Measurements from ENCODE around the gene RNF213. TPM values are rescaled to one million over a fixed set of nuclear protein-coding genes. Genes with fewer than 3 reads are reported as not detected.
A peak's percentile ranks its signal among the peaks of the same experiment; 100 is the strongest.

Gene RNF213
- polyA plus RNA-seq, 1 of the 3 experiments (the other 2 are of a cell fraction) = 57.5 TPM

DNA sequence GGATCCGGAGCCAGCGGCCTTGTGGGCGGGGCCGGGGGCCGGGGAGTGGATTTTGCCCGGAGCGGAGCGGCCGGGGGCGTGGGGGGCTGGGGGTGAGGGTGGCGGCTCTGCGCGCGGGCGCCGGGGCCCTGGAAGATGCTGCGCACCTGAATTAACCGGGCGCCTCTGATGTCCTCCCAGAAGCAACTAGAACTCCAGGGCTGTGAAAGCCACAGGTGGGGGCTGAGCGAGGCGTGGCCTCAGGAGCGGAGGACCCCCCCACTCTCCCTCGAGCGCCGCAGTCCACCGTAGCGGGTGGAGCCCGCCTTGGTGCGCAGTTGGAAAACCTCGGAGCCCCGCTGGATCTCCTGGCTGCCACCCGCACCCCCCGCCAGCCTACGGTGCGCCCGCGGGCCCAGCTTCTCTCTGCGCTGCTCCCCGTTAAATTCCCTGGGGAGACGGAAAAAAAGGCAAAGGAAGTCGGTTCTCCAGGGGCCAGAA lies 39.9 kb upstream of the RNF213 start:
- Histone ChIP-seq H3K9me3 (no peaks in the 10 kb centered on the region), H4K20me1 (ENCODE audit: insufficient read depth) (peaks cover 19% of the 10 kb centered on the region), H3K36me3 (replicated peaks in 1 of 2; ENCODE audit: control insufficient read depth in 1 of 2, insufficient read depth in 2 of 2, low read length in 1 of 2) (peaks cover 11 to 15% of the 10 kb centered on the region in 2 experiments), H3K4me3 (ENCODE audit: low read depth in 2 of 2, low read length in 1 of 2) (peak overlapping the region; percentile 83 to 98), H3K4me2 (peak overlapping the region; percentile 98), H3K4me1 (ENCODE audit: control insufficient read depth in 1 of 2, insufficient read depth in 2 of 2, low read depth in 1 of 2, low read length in 1 of 2) (peaks cover 4 to 24% of the 10 kb centered on the region in 2 experiments; a peak in 1 of 4 replicates), H3K9me2 (no peaks in the 10 kb centered on the region), H3K27ac (ENCODE audit: low read depth in 2 of 2, low read length in 1 of 2) (peak overlapping the region; percentile 66 to 82; a peak in 2 of 4 replicates), H3K9ac (peak overlapping the region; percentile 88), H3K27me3 (ENCODE audit: insufficient read depth) (no peaks in the 10 kb centered on the region), H2AFZ (ENCODE audit: low read depth) (peak overlapping the region; percentile 87), H3K79me2 (ENCODE audit: insufficient read depth) (peaks cover 45% of the 10 kb centered on the region; the same call in 1 of the 2 replicates), H3F3A (replicated peaks; ENCODE audit: insufficient read depth) (peaks cover 9% of the 10 kb centered on the region)
- ChIA-PET POLR2A (interaction anchor here (0.6 to 1.2 kb wide), 3 partner anchors 14 to 119 kb away, joined by 3 read pairs; partner anchors contain the start of gene GAA), CTCF (interaction anchor here (1.2 to 2.3 kb wide), 3 partner anchors 18 to 119 kb away, joined by 3 to 7 read pairs (median 4); partner anchors contain the start of gene GAA)
- WGBS (ENCODE audit: low lambda C conversion rate) = 8% methylated on average over 30 of the region's 41 CpGs
- peak; percentile 87 for DNase-seq
- TF ChIP-seq, protein P1, sequence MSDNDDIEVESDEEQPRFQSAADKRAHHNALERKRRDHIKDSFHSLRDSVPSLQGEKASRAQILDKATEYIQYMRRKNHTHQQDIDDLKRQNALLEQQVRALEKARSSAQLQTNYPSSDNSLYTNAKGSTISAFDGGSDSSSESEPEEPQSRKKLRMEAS (IDR thresholded peaks at IDR 0.05; ENCODE audit: low read depth) = no peak
- no peak for TF ChIP-seq GABPA (IDR thresholded peaks at IDR 0.05; ENCODE audit: low read depth)
- TF ChIP-seq, protein P2, sequence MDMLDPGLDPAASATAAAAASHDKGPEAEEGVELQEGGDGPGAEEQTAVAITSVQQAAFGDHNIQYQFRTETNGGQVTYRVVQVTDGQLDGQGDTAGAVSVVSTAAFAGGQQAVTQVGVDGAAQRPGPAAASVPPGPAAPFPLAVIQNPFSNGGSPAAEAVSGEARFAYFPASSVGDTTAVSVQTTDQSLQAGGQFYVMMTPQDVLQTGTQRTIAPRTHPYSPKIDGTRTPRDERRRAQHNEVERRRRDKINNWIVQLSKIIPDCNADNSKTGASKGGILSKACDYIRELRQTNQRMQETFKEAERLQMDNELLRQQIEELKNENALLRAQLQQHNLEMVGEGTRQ (IDR thresholded peaks at IDR 0.05; ENCODE audit: borderline replicate concordance, low read depth, low read length) = no peak
- TF ChIP-seq, protein P3, sequence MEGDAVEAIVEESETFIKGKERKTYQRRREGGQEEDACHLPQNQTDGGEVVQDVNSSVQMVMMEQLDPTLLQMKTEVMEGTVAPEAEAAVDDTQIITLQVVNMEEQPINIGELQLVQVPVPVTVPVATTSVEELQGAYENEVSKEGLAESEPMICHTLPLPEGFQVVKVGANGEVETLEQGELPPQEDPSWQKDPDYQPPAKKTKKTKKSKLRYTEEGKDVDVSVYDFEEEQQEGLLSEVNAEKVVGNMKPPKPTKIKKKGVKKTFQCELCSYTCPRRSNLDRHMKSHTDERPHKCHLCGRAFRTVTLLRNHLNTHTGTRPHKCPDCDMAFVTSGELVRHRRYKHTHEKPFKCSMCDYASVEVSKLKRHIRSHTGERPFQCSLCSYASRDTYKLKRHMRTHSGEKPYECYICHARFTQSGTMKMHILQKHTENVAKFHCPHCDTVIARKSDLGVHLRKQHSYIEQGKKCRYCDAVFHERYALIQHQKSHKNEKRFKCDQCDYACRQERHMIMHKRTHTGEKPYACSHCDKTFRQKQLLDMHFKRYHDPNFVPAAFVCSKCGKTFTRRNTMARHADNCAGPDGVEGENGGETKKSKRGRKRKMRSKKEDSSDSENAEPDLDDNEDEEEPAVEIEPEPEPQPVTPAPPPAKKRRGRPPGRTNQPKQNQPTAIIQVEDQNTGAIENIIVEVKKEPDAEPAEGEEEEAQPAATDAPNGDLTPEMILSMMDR (IDR thresholded peaks at IDR 0.05) = no peak
- TF ChIP-seq CHD2 (IDR thresholded peaks at IDR 0.05; ENCODE audit: low read length, partially characterized antibody) = no peak
- no peak for TF ChIP-seq FOXM1 (IDR thresholded peaks at IDR 0.05; ENCODE audit: low read depth)
- no peak for TF ChIP-seq SMC3 (IDR thresholded peaks at IDR 0.05; ENCODE audit: low read depth, low read length)
- TF ChIP-seq TEAD4 (IDR thresholded peaks at IDR 0.05; ENCODE audit: borderline replicate concordance, insufficient read depth) = no peak
- no peak for TF ChIP-seq SIN3A (IDR thresholded peaks at IDR 0.05; ENCODE audit: borderline replicate concordance, low read depth, low read length)
- TF ChIP-seq, protein P4, sequence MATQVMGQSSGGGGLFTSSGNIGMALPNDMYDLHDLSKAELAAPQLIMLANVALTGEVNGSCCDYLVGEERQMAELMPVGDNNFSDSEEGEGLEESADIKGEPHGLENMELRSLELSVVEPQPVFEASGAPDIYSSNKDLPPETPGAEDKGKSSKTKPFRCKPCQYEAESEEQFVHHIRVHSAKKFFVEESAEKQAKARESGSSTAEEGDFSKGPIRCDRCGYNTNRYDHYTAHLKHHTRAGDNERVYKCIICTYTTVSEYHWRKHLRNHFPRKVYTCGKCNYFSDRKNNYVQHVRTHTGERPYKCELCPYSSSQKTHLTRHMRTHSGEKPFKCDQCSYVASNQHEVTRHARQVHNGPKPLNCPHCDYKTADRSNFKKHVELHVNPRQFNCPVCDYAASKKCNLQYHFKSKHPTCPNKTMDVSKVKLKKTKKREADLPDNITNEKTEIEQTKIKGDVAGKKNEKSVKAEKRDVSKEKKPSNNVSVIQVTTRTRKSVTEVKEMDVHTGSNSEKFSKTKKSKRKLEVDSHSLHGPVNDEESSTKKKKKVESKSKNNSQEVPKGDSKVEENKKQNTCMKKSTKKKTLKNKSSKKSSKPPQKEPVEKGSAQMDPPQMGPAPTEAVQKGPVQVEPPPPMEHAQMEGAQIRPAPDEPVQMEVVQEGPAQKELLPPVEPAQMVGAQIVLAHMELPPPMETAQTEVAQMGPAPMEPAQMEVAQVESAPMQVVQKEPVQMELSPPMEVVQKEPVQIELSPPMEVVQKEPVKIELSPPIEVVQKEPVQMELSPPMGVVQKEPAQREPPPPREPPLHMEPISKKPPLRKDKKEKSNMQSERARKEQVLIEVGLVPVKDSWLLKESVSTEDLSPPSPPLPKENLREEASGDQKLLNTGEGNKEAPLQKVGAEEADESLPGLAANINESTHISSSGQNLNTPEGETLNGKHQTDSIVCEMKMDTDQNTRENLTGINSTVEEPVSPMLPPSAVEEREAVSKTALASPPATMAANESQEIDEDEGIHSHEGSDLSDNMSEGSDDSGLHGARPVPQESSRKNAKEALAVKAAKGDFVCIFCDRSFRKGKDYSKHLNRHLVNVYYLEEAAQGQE (IDR thresholded peaks at IDR 0.05; ENCODE audit: low read depth, low read length) = no peak

Data from SK-N-SH (cell line).